C4-2B (cell line): ENCODE results near the gene BTG2.
A peak's percentile ranks its signal among the peaks of the same experiment; 100 is the strongest.
"Not testable (repeated sequence)": the region's sequence is repeated elsewhere in the genome, so short reads cannot be mapped to it uniquely, and the experiment has no call there.

Experiments used
- H3K27ac ChIP-seq: fragments of 450-650 bp; 2 replicates; pipeline ENCODE4 v1.5.1; 2017
- CTCF ChIP-seq: fragments of 450-650 bp; conservative IDR thresholded peaks from 2 replicates; pipeline ENCODE4 v1.5.1; 2017; ENCODE audit warnings: mild to moderate bottlenecking
- ZFX ChIP-seq: fragments of 450-650 bp; IDR thresholded peaks from 2 replicates; pipeline ENCODE4 v1.6.1; 2017

The BTG2 gene

GRCh38 chr1:203311368-203312301 is 6.3 kb downstream of the BTG2 start:
- H3K27ac ChIP-seq, result no peak overlapping the region
- TF ChIP-seq ZFX (no peak), CTCF (no peak)

GRCh38 chr1:203314025-203314759 is 8.9 kb downstream of the BTG2 start:
- not testable (repeated sequence) for H3K27ac ChIP-seq

GRCh38 chr1:203316626-203317093 is 11.3 kb downstream of the BTG2 start:
- TF ChIP-seq ZFX (no peak), CTCF (no peak)
- peak overlapping the region; percentile 66 for H3K27ac ChIP-seq

- H3K27ac ChIP-seq, result peak overlapping the region; percentile 66
- TF ChIP-seq ZFX (no peak), CTCF (no peak)
These were observed 12.3 kb downstream of the BTG2 start for GRCh38 chr1:203317429-203318228.

- TF ChIP-seq ZFX (no peak), CTCF (no peak)
- H3K27ac ChIP-seq, result no peak overlapping the region
These were observed 12.9 kb downstream of the BTG2 start for GRCh38 chr1:203318229-203318517.

- no peak for TF ChIP-seq ZFX
- TF ChIP-seq CTCF, result no peak
- H3K27ac ChIP-seq, result peak overlapping the region; percentile 70
These were observed 15.4 kb downstream of the BTG2 start for GRCh38 chr1:203320591-203321272.
